Thyroid gland (tissue), 4 donors: ENCODE results near the gene DNAAF2.

Source experiments
- POLR2A ChIP-seq, 2 donors: fragments of 450-650 bp; IDR thresholded peaks; one replicate each; pipeline ENCODE4 v1.6.1; 2017; ENCODE audit warnings: antibody characterized with exemption in 2 of 2, mild to moderate bottlenecking in 2 of 2, moderate library complexity in 1 of 2
- TF ChIP-seq, protein P1 (sequence below), 6 experiments: fragments of 200-600 bp in 3 of 6; fragments of 450-650 bp in 3 of 6; sonication (generic) in 3 of 6; IDR thresholded peaks; one replicate each; pipeline ENCODE4 v1.5.1; 2016 to 2019; ENCODE audit warnings: antibody characterized with exemption in 6 of 6, mild to moderate bottlenecking in 2 of 6, inconsistent platforms in 1 of 6, moderate library complexity in 1 of 6

DNA sequence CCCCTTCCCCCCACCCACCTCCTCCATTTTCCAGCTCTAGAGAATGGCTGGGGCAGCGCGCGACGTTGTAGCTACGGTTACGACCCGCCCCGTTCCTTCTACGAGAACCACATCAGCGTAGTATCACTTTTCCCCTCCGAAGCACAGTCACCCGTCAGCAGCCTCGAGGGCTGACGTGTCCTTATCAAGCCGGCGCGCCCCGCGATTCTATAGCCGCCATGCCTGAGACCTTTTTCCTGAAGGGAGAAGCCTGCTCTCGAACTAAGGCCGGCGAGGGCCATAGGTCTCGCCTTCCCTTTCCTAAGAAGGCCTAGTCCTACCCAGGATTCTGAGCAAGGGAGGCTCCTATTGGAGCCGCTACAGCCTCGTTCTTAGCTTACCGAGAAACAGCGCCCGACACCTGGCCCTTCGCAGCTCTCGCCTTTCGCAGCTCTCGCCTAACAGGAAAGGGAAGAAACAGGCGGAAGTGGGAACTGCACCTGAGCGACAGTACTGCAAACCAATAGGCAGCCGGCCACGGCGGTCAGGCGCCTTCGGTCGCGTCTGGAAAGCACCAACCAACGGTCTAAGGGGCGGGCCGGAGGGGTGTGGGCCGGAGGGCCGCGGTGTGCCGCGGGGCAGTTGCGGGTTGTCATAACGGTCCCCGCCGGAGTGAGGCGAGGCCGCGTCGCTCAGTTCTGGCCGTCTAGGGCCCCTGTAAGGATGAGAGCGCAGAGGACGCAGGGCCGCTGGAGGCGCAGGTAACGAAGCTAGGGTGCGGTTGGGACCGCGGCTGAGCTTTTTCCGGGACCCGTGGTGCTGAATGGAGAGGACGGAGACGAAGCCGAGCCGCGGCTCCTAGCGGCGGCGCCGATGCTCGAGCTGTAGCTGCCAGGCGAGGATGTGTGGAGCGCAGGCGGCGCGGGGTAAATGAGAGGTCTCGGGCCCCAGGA, 14.6 kb downstream of the DNAAF2 start, which contains the start of the genes MGAT2 and RPL36AL:
- TF ChIP-seq, protein P1, sequence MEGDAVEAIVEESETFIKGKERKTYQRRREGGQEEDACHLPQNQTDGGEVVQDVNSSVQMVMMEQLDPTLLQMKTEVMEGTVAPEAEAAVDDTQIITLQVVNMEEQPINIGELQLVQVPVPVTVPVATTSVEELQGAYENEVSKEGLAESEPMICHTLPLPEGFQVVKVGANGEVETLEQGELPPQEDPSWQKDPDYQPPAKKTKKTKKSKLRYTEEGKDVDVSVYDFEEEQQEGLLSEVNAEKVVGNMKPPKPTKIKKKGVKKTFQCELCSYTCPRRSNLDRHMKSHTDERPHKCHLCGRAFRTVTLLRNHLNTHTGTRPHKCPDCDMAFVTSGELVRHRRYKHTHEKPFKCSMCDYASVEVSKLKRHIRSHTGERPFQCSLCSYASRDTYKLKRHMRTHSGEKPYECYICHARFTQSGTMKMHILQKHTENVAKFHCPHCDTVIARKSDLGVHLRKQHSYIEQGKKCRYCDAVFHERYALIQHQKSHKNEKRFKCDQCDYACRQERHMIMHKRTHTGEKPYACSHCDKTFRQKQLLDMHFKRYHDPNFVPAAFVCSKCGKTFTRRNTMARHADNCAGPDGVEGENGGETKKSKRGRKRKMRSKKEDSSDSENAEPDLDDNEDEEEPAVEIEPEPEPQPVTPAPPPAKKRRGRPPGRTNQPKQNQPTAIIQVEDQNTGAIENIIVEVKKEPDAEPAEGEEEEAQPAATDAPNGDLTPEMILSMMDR (IDR thresholded peaks at IDR 0.05) = peak in 2 of 6 experiments; percentile 22 to 38
- peak; percentile 35 to 96 for TF ChIP-seq POLR2A (IDR thresholded peaks at IDR 0.05)
